Endothelial cell of umbilical vein (primary cell): ENCODE measurements around the gene TOX4. TPM values are rescaled to one million over a fixed set of nuclear protein-coding genes. Genes with fewer than 3 reads are reported as not detected.

Source experiments
- BruUV-seq: library from RNA; stranded (reverse); fragments of 400-500 nt; replicated peaks from 2 replicates; lab custom pipeline; 2021; lab: Mats Ljungman, UMichigan
- CTCF ChIA-PET: fragments of 300-600, 350-600 bp; sonication (Branson Sonifier 250); formaldehyde crosslinking; loops from one replicate; lab custom pipeline; 2021; ENCODE audit warnings: antibody characterized with exemption, inconsistent platforms; lab: Charles Lee
- POLR2A ChIA-PET: fragments of 300-600, 350-600 bp; sonication (Branson Sonifier 250); formaldehyde crosslinking; loops from one replicate; lab custom pipeline; 2021; ENCODE audit warnings: antibody characterized with exemption, inconsistent platforms; lab: Charles Lee
- DNase-seq: peaks from one replicate; pipeline ENCODE4 v3.0.0-alpha.2; 2011; ENCODE audit warnings: low read depth, low spot score
- FAIRE-seq: peaks from 2 replicates; lab custom pipeline; 2011; peaks lifted over from hg19 to GRCh38; lab: Jason Lieb, UNC
- H2AFZ ChIP-seq: 2 replicates; pipeline ENCODE4 v1.6.0; 2012; ENCODE audit warnings: low read depth, low read length, control low read depth, inconsistent platforms
- H3K27ac ChIP-seq: 2 replicates; pipeline ENCODE4 v1.5.1; 2011; ENCODE audit warnings: low read depth, mild to moderate bottlenecking, control low read depth, low read length, moderate library complexity; ENCODE audit not compliant: insufficient read depth
- H3K27me3 ChIP-seq, 2 experiments: 2 replicates each; pipeline versions ENCODE4 v1.6.0 to v1.6.1; 2011; ENCODE audit warnings: low read length in 2 of 2, mixed read lengths in 1 of 2; ENCODE audit not compliant: control insufficient read depth in 2 of 2, insufficient read depth in 2 of 2
- H3K36me3 ChIP-seq, 2 experiments: 2 replicates in 1 of 2; 3 replicates in 1 of 2; pipeline ENCODE4 v1.5.1; 2011; ENCODE audit warnings: low read length in 2 of 2, mild to moderate bottlenecking in 1 of 2, moderate library complexity in 1 of 2; ENCODE audit not compliant: control insufficient read depth in 2 of 2, insufficient read depth in 2 of 2; ENCODE audit errors: extremely low read depth in 1 of 2
- H3K4me1 ChIP-seq: 3 replicates; pipeline ENCODE4 v1.5.1; 2011; ENCODE audit warnings: mild to moderate bottlenecking, low read length; ENCODE audit not compliant: control insufficient read depth, insufficient read depth; ENCODE audit errors: extremely low read depth
- H3K4me2 ChIP-seq: 2 replicates; pipeline ENCODE4 v1.6.1; 2011; ENCODE audit warnings: low read length, control low read depth, mixed read lengths; ENCODE audit not compliant: insufficient read depth
- H3K4me3 ChIP-seq, 3 experiments: fragments of 200-600 bp in 1 of 3; sonication (generic), shearing (Covaris generic) in 1 of 3; replicated peaks in 1 of 3; 2 replicates each; pipeline ENCODE4 v1.5.1; 2011 to 2016; ENCODE audit warnings: control low read depth in 3 of 3, low read length in 3 of 3, mild to moderate bottlenecking in 2 of 3, inconsistent platforms in 1 of 3, low read depth in 1 of 3, moderate library complexity in 1 of 3; ENCODE audit not compliant: insufficient read depth in 1 of 3
- H3K79me2 ChIP-seq: 2 replicates; pipeline ENCODE4 v1.6.0; 2012; ENCODE audit warnings: low read length, inconsistent platforms; ENCODE audit not compliant: control insufficient read depth, insufficient read depth
- H3K9ac ChIP-seq: replicated peaks from 2 replicates; pipeline ENCODE3; 2011; ENCODE audit warnings: low read length, control low read depth; ENCODE audit not compliant: insufficient read depth; ENCODE audit errors: extremely low read depth
- H3K9me1 ChIP-seq: replicated peaks from 3 replicates; pipeline ENCODE4 v1.6.0; 2011; ENCODE audit warnings: mild to moderate bottlenecking, low read length; ENCODE audit not compliant: control insufficient read depth, insufficient read depth; ENCODE audit errors: extremely low read depth
- H3K9me3 ChIP-seq: replicated peaks from 2 replicates; pipeline ENCODE4 v1.5.1; 2012; ENCODE audit warnings: low read length, inconsistent platforms; ENCODE audit not compliant: control insufficient read depth, insufficient read depth
- H4K20me1 ChIP-seq: replicated peaks from 2 replicates; pipeline ENCODE3; 2011; ENCODE audit warnings: mild to moderate bottlenecking, low read length; ENCODE audit not compliant: control insufficient read depth, insufficient read depth; ENCODE audit errors: extremely low read depth
- CTCF ChIP-seq, 2 donors: IDR thresholded peaks; 1 replicate in 1 of 2; 2 replicates in 1 of 2; pipeline ENCODE4 v1.5.1; 2011; ENCODE audit warnings: low read length in 2 of 2, mild to moderate bottlenecking in 2 of 2, moderate library complexity in 2 of 2, control low read depth in 1 of 2, inconsistent platforms in 1 of 2, low read depth in 1 of 2; ENCODE audit not compliant: insufficient read depth in 1 of 2; ENCODE audit errors: extremely low read depth in 1 of 2
- FOS ChIP-seq: IDR thresholded peaks from 2 replicates; pipeline ENCODE4 v1.6.1; 2011; ENCODE audit warnings: mild to moderate bottlenecking, low read length, moderate library complexity, borderline replicate concordance; ENCODE audit not compliant: insufficient read depth
- JUN ChIP-seq: IDR thresholded peaks from 2 replicates; pipeline ENCODE4 v1.6.1; 2011; ENCODE audit warnings: borderline replicate concordance, low read depth; ENCODE audit not compliant: insufficient read length, insufficient read depth
- MAX ChIP-seq: IDR thresholded peaks from 2 replicates; pipeline ENCODE4 v1.6.1; 2011; ENCODE audit not compliant: insufficient read depth, insufficient read length
- POLR2A ChIP-seq: IDR thresholded peaks from 2 replicates; pipeline ENCODE4 v1.6.1; 2012; ENCODE audit warnings: low read depth, mild to moderate bottlenecking, control low read depth, low read length
- POLR2AphosphoS5 ChIP-seq: IDR thresholded peaks from 2 replicates; pipeline ENCODE4 v1.6.1; 2012; ENCODE audit warnings: low read depth, mild to moderate bottlenecking, control low read depth, low read length, moderate library complexity; ENCODE audit not compliant: insufficient read depth
- dilution Hi-C: fragments of 300-500 bp; cut with MboI; formaldehyde crosslinking; loops from one replicate; pipeline ENCODE4 v1.15.0; 2019; ENCODE audit warnings: low sequenced_read_pairs; ENCODE audit not compliant: extremely low pct_ligation_motif_present
- intact Hi-C: fragments of 100-400 bp; cut with micrococcal nuclease; formaldehyde crosslinking; loops from one replicate; pipeline ENCODE4 v1.10.0; 2022
- polyA plus RNA-seq, 4 experiments: library from polyadenylated mRNA; depleted of rRNA in 3 of 4; stranded (reverse) in 3 of 4; unstranded in 1 of 4; fragments of >200 nt; gene quantifications; 2 replicates each; pipeline versions ENCODE4 v1.2.1 to v1.2.3, GENCODE V29; 2011 to 2012; ENCODE audit warnings: missing spikeins in 1 of 4
- total RNA-seq: library from RNA; stranded (reverse); gene quantifications from 2 replicates; pipeline ENCODE4 v1.2.3, GENCODE V29; 2021

TOX4 gene
- total and polyA plus RNA-seq, 2 donors (not counting 3 experiments of a cell fraction or from before 2014, with no cell fraction given), result 67.4 to 78.4 TPM

GRCh38 chr14:21501568-21501967 is 24.6 kb downstream of the TOX4 start:
- ChIA-PET CTCF (interaction anchor here (1.2 kb wide), 1 partner anchor 54 kb away, joined by 4 read pairs; no protein-coding TSS in a partner anchor), POLR2A (no interaction called here)
- no peak for TF ChIP-seq POLR2AphosphoS5
- TF ChIP-seq FOS, result no peak
- no peak for TF ChIP-seq MAX
- TF ChIP-seq CTCF (IDR thresholded peaks at IDR 0.05; ENCODE audit: extremely low read depth in 1 of 2, insufficient read depth in 1 of 2, low read depth in 1 of 2, low read length in 2 of 2), result no peak
- no peak for TF ChIP-seq POLR2A
- TF ChIP-seq JUN, result no peak
- no peak for DNase-seq
- Histone ChIP-seq H3K4me3 (no peak overlapping the region), H3K9me1 (no peaks in the 10 kb centered on the region), H3K36me3 (peaks cover 25 to 33% of the 10 kb centered on the region in 2 experiments), H3K9me3 (no peaks in the 10 kb centered on the region), H3K9ac (no peak overlapping the region), H3K79me2 (peaks cover 29% of the 10 kb centered on the region), H3K27ac (no peak overlapping the region), H3K4me1 (no peaks in the 10 kb centered on the region), H4K20me1 (no peaks in the 10 kb centered on the region), H3K4me2 (no peak overlapping the region), H2AFZ (no peak overlapping the region), H3K27me3 (no peaks in the 10 kb centered on the region)
- BruUV-seq, result no TSS peak
- dilution Hi-C loops, result no loop called here
- FAIRE-seq, result no peak
- intact Hi-C loops, result no loop called here
